ENCODE measurements around the gene ADGRD1. TPM values are rescaled to one million over a fixed set of nuclear protein-coding genes. Genes with fewer than 3 reads are reported as not detected.
A peak's percentile ranks its signal among the peaks of the same experiment; 100 is the strongest.

ADGRD1 gene
- total RNA-seq, 1 donor from 2014 or later: 8.4 TPM

GRCh38 chr12:131001493-131001892 lies 47.8 kb downstream of the ADGRD1 start:
- no peak overlapping the region for H3K27ac Mint-ChIP-seq
- H3K27me3 Mint-ChIP-seq (ENCODE audit: low read depth): no peaks in the 10 kb centered on the region
- intact Hi-C loops (cut with micrococcal nuclease): no loop called here
- no peak for DNase-seq (ENCODE audit: low spot score)
- H3K9me3 Mint-ChIP-seq: no peaks in the 10 kb centered on the region
- no peaks in the 10 kb centered on the region for H3K36me3 Mint-ChIP-seq (ENCODE audit: low read depth)
- no peaks in the 10 kb centered on the region for H3K4me1 Mint-ChIP-seq (ENCODE audit: low read depth)
- no peak overlapping the region for H3K4me3 Mint-ChIP-seq (ENCODE audit: low read depth)

GRCh38 chr12:131002216-131002631 lies 48.5 kb downstream of the ADGRD1 start:
- Mint-ChIP-seq H3K27me3 (ENCODE audit: low read depth) (no peaks in the 10 kb centered on the region), H3K27ac (no peak overlapping the region), H3K4me3 (ENCODE audit: low read depth) (no peak overlapping the region), H3K9me3 (no peaks in the 10 kb centered on the region), H3K4me1 (ENCODE audit: low read depth) (no peaks in the 10 kb centered on the region), H3K36me3 (ENCODE audit: low read depth) (no peaks in the 10 kb centered on the region)
- intact Hi-C loops (cut with micrococcal nuclease): no loop called here
- no peak for DNase-seq (ENCODE audit: low spot score)

- H3K27me3 Mint-ChIP-seq (ENCODE audit: low read depth): no peaks in the 10 kb centered on the region
- no peaks in the 10 kb centered on the region for H3K4me1 Mint-ChIP-seq (ENCODE audit: low read depth)
- no peaks in the 10 kb centered on the region for H3K36me3 Mint-ChIP-seq (ENCODE audit: low read depth)
- no peak overlapping the region for H3K4me3 Mint-ChIP-seq (ENCODE audit: low read depth)
- no peak for DNase-seq (ENCODE audit: low spot score)
- H3K9me3 Mint-ChIP-seq: no peaks in the 10 kb centered on the region
- H3K27ac Mint-ChIP-seq: no peak overlapping the region
- intact Hi-C loops (cut with micrococcal nuclease): no loop called here
Measured at GRCh38 chr12:131003036-131003715, 49.5 kb downstream of the ADGRD1 start.

GRCh38 chr12:131003716-131004045 lies 50.0 kb downstream of the ADGRD1 start:
- no peak for DNase-seq (ENCODE audit: low spot score)
- H3K36me3 Mint-ChIP-seq (ENCODE audit: low read depth): no peaks in the 10 kb centered on the region
- H3K27ac Mint-ChIP-seq: no peak overlapping the region
- no peaks in the 10 kb centered on the region for H3K27me3 Mint-ChIP-seq (ENCODE audit: low read depth)
- intact Hi-C loops (cut with micrococcal nuclease): no loop called here
- H3K9me3 Mint-ChIP-seq: no peaks in the 10 kb centered on the region
- no peak overlapping the region for H3K4me3 Mint-ChIP-seq (ENCODE audit: low read depth)
- no peaks in the 10 kb centered on the region for H3K4me1 Mint-ChIP-seq (ENCODE audit: low read depth)

GRCh38 chr12:131004166-131004565 lies 50.5 kb downstream of the ADGRD1 start:
- intact Hi-C loops (cut with micrococcal nuclease): no loop called here

GRCh38 chr12:131005161-131006035 lies 51.7 kb downstream of the ADGRD1 start:
- Mint-ChIP-seq H3K4me1 (ENCODE audit: low read depth) (no peaks in the 10 kb centered on the region), H3K36me3 (ENCODE audit: low read depth) (no peaks in the 10 kb centered on the region), H3K4me3 (ENCODE audit: low read depth) (no peak overlapping the region), H3K27me3 (ENCODE audit: low read depth) (no peaks in the 10 kb centered on the region), H3K9me3 (no peaks in the 10 kb centered on the region), H3K27ac (no peak overlapping the region)
- no peak for DNase-seq (ENCODE audit: low spot score)
- intact Hi-C loops (cut with micrococcal nuclease): no loop called here

More at GRCh38 chr12:131004166-131004565, 50.5 kb downstream of the ADGRD1 start:
- peak overlapping the region; percentile 51 for H3K4me3 Mint-ChIP-seq (ENCODE audit: low read depth)
- no peaks in the 10 kb centered on the region for H3K4me1 Mint-ChIP-seq (ENCODE audit: low read depth)
- H3K27me3 Mint-ChIP-seq (ENCODE audit: low read depth): no peaks in the 10 kb centered on the region
- H3K27ac Mint-ChIP-seq: no peak overlapping the region
- no peaks in the 10 kb centered on the region for H3K9me3 Mint-ChIP-seq
- DNase-seq (ENCODE audit: low spot score): no peak
- H3K36me3 Mint-ChIP-seq (ENCODE audit: low read depth): no peaks in the 10 kb centered on the region

GRCh38 chr12:131006036-131006735 lies 52.5 kb downstream of the ADGRD1 start:
- intact Hi-C loops (cut with micrococcal nuclease): no loop called here
- no peaks in the 10 kb centered on the region for H3K4me1 Mint-ChIP-seq (ENCODE audit: low read depth)
- H3K27me3 Mint-ChIP-seq (ENCODE audit: low read depth): no peaks in the 10 kb centered on the region
- no peak for DNase-seq (ENCODE audit: low spot score)
- no peaks in the 10 kb centered on the region for H3K36me3 Mint-ChIP-seq (ENCODE audit: low read depth)
- H3K9me3 Mint-ChIP-seq: no peaks in the 10 kb centered on the region
- no peak overlapping the region for H3K27ac Mint-ChIP-seq
- no peak overlapping the region for H3K4me3 Mint-ChIP-seq (ENCODE audit: low read depth)

- Mint-ChIP-seq H3K27me3 (ENCODE audit: low read depth) (no peaks in the 10 kb centered on the region), H3K27ac (no peak overlapping the region), H3K9me3 (no peaks in the 10 kb centered on the region), H3K4me1 (ENCODE audit: low read depth) (no peaks in the 10 kb centered on the region), H3K36me3 (ENCODE audit: low read depth) (no peaks in the 10 kb centered on the region), H3K4me3 (ENCODE audit: low read depth) (no peak overlapping the region)
- DNase-seq (ENCODE audit: low spot score): no peak
- intact Hi-C loops (cut with micrococcal nuclease): no loop called here
Measured at GRCh38 chr12:131007031-131007739, 53.5 kb downstream of the ADGRD1 start.

GRCh38 chr12:131007740-131008117 lies 54.0 kb downstream of the ADGRD1 start:
- no peaks in the 10 kb centered on the region for H3K9me3 Mint-ChIP-seq
- H3K36me3 Mint-ChIP-seq (ENCODE audit: low read depth): no peaks in the 10 kb centered on the region
- no peak for DNase-seq (ENCODE audit: low spot score)
- no peaks in the 10 kb centered on the region for H3K4me1 Mint-ChIP-seq (ENCODE audit: low read depth)
- no peak overlapping the region for H3K27ac Mint-ChIP-seq
- intact Hi-C loops (cut with micrococcal nuclease): no loop called here
- no peak overlapping the region for H3K4me3 Mint-ChIP-seq (ENCODE audit: low read depth)
- H3K27me3 Mint-ChIP-seq (ENCODE audit: low read depth): no peaks in the 10 kb centered on the region

- no peaks in the 10 kb centered on the region for H3K4me1 Mint-ChIP-seq (ENCODE audit: low read depth)
- H3K4me3 Mint-ChIP-seq (ENCODE audit: low read depth): no peak overlapping the region
Measured at GRCh38 chr12:131008131-131008912, 54.6 kb downstream of the ADGRD1 start.

GRCh38 chr12:131008913-131009270 lies 55.2 kb downstream of the ADGRD1 start:
- no peak for DNase-seq (ENCODE audit: low spot score)
- Mint-ChIP-seq H3K27ac (no peak overlapping the region), H3K27me3 (ENCODE audit: low read depth) (no peaks in the 10 kb centered on the region), H3K36me3 (ENCODE audit: low read depth) (no peaks in the 10 kb centered on the region), H3K4me1 (ENCODE audit: low read depth) (no peaks in the 10 kb centered on the region), H3K4me3 (ENCODE audit: low read depth) (no peak overlapping the region), H3K9me3 (no peaks in the 10 kb centered on the region)
- intact Hi-C loops (cut with micrococcal nuclease): no loop called here

More at GRCh38 chr12:131008131-131008912, 54.6 kb downstream of the ADGRD1 start:
- no peaks in the 10 kb centered on the region for H3K27me3 Mint-ChIP-seq (ENCODE audit: low read depth)
- no peaks in the 10 kb centered on the region for H3K36me3 Mint-ChIP-seq (ENCODE audit: low read depth)
- DNase-seq (ENCODE audit: low spot score): no peak
- intact Hi-C loops (cut with micrococcal nuclease): no loop called here
- H3K9me3 Mint-ChIP-seq: no peaks in the 10 kb centered on the region
- H3K27ac Mint-ChIP-seq: no peak overlapping the region
